ENCODE data around the gene AP5Z1. TPM values are rescaled to one million over a fixed set of nuclear protein-coding genes. Genes with fewer than 3 reads are reported as not detected.
A peak's percentile ranks its signal among the peaks of the same experiment; 100 is the strongest.

The AP5Z1 gene
- total RNA-seq, 3 donors from 2014 or later (not counting 1 experiment from before 2014, with no cell fraction given) = 140 to 156 (median 143) TPM

DNA sequence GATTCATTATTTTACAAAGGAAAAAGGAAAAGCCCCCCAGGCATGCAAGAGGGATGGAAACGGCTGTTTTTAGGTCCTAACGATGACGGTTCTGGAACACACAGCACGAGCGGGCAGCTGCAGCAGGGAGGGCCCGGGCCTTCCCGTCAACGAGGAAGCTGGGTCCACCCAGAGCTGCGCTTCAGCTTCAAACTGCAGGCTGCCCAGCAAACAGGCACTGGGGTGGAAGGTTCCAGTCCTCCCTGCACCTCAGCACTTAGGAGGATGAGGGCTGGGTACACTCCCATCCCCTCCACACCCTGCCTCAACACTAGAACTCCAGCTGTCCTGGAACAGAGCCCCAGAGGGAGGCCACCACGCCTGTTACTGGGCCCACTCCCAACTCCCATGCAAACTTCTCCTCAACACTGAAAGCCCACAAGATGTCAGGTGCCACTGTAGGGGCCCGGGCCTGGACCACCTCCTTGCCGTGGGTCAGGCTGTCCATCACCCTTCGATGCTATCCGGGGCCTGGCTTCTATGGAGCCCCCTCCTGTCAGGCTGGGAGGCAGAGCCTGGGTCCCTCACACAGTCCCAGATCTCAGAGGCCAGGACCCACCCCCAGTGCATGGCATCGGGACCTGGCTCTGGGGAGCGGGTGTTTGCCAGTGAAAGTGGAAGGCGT is 53.4 kb downstream of the AP5Z1 start:
- no peak for DNase-seq
- intact Hi-C loops (cut with micrococcal nuclease) = no loop called here
- H3K4me3 Mint-ChIP-seq = no peak overlapping the region
- H3K27ac Mint-ChIP-seq = no peak overlapping the region
- H3K4me1 ChIP-seq (ENCODE audit: control insufficient read depth, insufficient read depth, low read length) = no peaks in the 10 kb centered on the region
- H3K9me3 Mint-ChIP-seq = no peaks in the 10 kb centered on the region
- peaks cover 0 to 2% of the 10 kb centered on the region in 2 donors for H3K27me3 Mint-ChIP-seq (ENCODE audit: low read depth in 2 of 2)
- no peak for ATAC-seq
- no peak overlapping the region for H3K4me3 ChIP-seq (ENCODE audit: low read length)
- no peaks in the 10 kb centered on the region for H3K36me3 Mint-ChIP-seq
- H3K9me3 ChIP-seq (ENCODE audit: control insufficient read depth, insufficient read depth, low read length) = no peaks in the 10 kb centered on the region
- peaks cover 0 to 5% of the 10 kb centered on the region in 2 donors for H3K4me1 Mint-ChIP-seq
- no peaks in the 10 kb centered on the region for H3K36me3 ChIP-seq (ENCODE audit: control insufficient read depth, insufficient read depth, low read length)
- no peaks in the 10 kb centered on the region for H3K27me3 ChIP-seq (ENCODE audit: control insufficient read depth, insufficient read depth, low read length)
- no peak overlapping the region for H3K27ac ChIP-seq (ENCODE audit: low read length)
- TF ChIP-seq, protein P1, sequence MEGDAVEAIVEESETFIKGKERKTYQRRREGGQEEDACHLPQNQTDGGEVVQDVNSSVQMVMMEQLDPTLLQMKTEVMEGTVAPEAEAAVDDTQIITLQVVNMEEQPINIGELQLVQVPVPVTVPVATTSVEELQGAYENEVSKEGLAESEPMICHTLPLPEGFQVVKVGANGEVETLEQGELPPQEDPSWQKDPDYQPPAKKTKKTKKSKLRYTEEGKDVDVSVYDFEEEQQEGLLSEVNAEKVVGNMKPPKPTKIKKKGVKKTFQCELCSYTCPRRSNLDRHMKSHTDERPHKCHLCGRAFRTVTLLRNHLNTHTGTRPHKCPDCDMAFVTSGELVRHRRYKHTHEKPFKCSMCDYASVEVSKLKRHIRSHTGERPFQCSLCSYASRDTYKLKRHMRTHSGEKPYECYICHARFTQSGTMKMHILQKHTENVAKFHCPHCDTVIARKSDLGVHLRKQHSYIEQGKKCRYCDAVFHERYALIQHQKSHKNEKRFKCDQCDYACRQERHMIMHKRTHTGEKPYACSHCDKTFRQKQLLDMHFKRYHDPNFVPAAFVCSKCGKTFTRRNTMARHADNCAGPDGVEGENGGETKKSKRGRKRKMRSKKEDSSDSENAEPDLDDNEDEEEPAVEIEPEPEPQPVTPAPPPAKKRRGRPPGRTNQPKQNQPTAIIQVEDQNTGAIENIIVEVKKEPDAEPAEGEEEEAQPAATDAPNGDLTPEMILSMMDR (IDR thresholded peaks at IDR 0.05) = no peak
- WGBS (ENCODE audit: insufficient coverage) = 89% methylated on average over 17 of the region's 17 CpGs

DNA sequence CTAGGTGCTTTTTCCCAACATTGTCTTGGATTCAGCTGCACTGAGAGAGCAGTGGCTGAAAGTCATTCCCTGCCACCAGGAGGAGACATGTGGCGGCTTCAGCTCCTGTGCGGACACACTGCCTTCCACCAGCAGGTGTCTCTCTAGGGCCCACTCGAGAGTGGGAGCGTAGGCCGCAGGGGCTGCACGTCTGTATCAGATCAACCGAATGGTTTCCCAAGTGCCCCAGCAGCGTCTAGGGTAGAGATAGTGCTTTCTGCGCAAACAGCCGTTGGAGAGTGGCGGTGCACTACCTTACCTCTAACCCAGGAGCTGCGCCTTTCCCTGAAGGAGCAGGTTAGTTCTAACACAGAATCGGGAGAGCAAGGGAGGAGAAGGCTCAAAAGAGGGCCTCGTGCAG is 54.8 kb downstream of the AP5Z1 start:
- Mint-ChIP-seq H3K36me3 (no peaks in the 10 kb centered on the region), H3K4me3 (no peak overlapping the region), H3K27me3 (ENCODE audit: low read depth in 2 of 2) (peaks cover 0 to 2% of the 10 kb centered on the region in 2 donors), H3K4me1 (peaks cover 0 to 5% of the 10 kb centered on the region in 2 donors), H3K9me3 (no peaks in the 10 kb centered on the region), H3K27ac (no peak overlapping the region)
- intact Hi-C loops (cut with micrococcal nuclease) = loop anchor here (1.0 kb wide), 1 partner anchor 255 kb away; no protein-coding TSS in a partner anchor
- Histone ChIP-seq H3K27ac (ENCODE audit: low read length) (no peak overlapping the region), H3K4me1 (ENCODE audit: control insufficient read depth, insufficient read depth, low read length) (no peaks in the 10 kb centered on the region), H3K36me3 (ENCODE audit: control insufficient read depth, insufficient read depth, low read length) (no peaks in the 10 kb centered on the region), H3K4me3 (ENCODE audit: low read length) (no peak overlapping the region), H3K9me3 (ENCODE audit: control insufficient read depth, insufficient read depth, low read length) (no peaks in the 10 kb centered on the region), H3K27me3 (ENCODE audit: control insufficient read depth, insufficient read depth, low read length) (no peaks in the 10 kb centered on the region)
- peak; percentile 74 to 93 (median 88) for ATAC-seq
- peak; percentile 36 to 70 for DNase-seq
- TF ChIP-seq, protein P1 (IDR thresholded peaks at IDR 0.05) = peak; percentile 40
- WGBS (ENCODE audit: insufficient coverage) = 41% methylated on average over 14 of the region's 14 CpGs

DNA sequence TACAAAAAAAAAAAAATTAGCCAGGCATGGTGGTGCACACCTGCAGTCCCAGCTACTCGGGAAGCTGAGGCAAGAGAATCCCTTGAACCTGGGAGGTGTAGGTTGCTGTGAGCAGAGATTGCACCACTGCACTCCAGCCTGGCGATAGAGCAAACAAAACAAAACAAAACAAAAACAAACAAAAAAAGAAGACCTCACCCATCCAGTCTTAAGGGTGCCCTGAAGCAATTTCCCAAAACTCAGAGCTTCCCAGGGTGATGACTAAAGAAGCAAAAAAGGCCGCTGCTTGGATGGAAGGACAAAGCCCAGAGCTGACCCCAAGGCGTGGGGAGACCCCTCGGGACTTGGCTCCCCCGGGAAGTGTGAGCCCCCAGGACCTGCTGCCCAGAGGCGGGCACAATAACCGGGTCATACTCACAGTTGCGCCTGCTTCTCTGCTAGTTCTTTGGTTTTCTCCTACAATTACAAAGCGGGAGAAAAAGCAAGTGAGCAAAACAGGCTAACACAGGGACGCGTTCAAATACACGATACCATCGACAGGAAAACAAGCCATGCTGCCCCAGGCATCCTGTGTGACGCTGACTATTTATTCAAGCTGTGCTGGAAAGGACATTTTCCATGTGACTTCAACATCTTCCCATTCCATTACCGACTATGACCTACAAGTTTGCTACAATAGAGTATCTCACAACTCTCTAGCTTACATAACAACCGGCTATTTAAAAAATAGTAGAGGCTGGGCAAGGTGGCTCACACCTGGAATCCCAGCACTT is 56.5 kb downstream of the AP5Z1 start:
- Mint-ChIP-seq H3K4me1 (peaks cover 0 to 7% of the 10 kb centered on the region in 2 donors), H3K36me3 (no peaks in the 10 kb centered on the region), H3K27me3 (ENCODE audit: low read depth in 2 of 2) (peaks cover 0 to 1% of the 10 kb centered on the region in 2 donors), H3K4me3 (no peak overlapping the region), H3K27ac (no peak overlapping the region), H3K9me3 (no peaks in the 10 kb centered on the region)
- no peak for ATAC-seq
- Histone ChIP-seq H3K27me3 (ENCODE audit: control insufficient read depth, insufficient read depth, low read length) (no peaks in the 10 kb centered on the region), H3K36me3 (ENCODE audit: control insufficient read depth, insufficient read depth, low read length) (no peaks in the 10 kb centered on the region), H3K27ac (ENCODE audit: low read length) (no peak overlapping the region), H3K9me3 (ENCODE audit: control insufficient read depth, insufficient read depth, low read length) (no peaks in the 10 kb centered on the region), H3K4me3 (ENCODE audit: low read length) (no peak overlapping the region), H3K4me1 (ENCODE audit: control insufficient read depth, insufficient read depth, low read length) (no peaks in the 10 kb centered on the region)
- TF ChIP-seq, protein P1 (IDR thresholded peaks at IDR 0.05) = no peak
- no peak for DNase-seq
- WGBS (ENCODE audit: insufficient coverage) = 93% methylated on average over 16 of the region's 17 CpGs
- intact Hi-C loops (cut with micrococcal nuclease) = no loop called here

Measured in natural killer cell (primary cell).